PC-9 (cell line): Measurements from ENCODE around the gene RPA3.

ENCODE experiments used
- CTCF ChIP-seq: fragments of 200-600 bp; sonication (generic); conservative IDR thresholded peaks from 2 replicates; pipeline ENCODE4 v1.6.1; 2017; ENCODE audit warnings: mixed run types, antibody characterized with exemption, mild to moderate bottlenecking, moderate library complexity
- EZH2 ChIP-seq: fragments of 200-600 bp; sonication (generic); IDR thresholded peaks from 2 replicates; pipeline ENCODE4 v1.8.0; 2017; ENCODE audit warnings: antibody characterized with exemption, low read depth

- TF ChIP-seq CTCF (no peak), EZH2 (no peak)
These were observed 49.7 kb downstream of the RPA3 start for GRCh38 chr7:7668706-7669105.
